PC-9 (cell line): Measurements from ENCODE around the gene CACNA1I.

ENCODE experiments used
- CTCF ChIP-seq: fragments of 200-600 bp; sonication (generic); conservative IDR thresholded peaks from 2 replicates; pipeline ENCODE4 v1.6.1; 2017; ENCODE audit warnings: mixed run types, antibody characterized with exemption, mild to moderate bottlenecking, moderate library complexity
- EZH2 ChIP-seq: fragments of 200-600 bp; sonication (generic); IDR thresholded peaks from 2 replicates; pipeline ENCODE4 v1.8.0; 2017; ENCODE audit warnings: antibody characterized with exemption, low read depth

- TF ChIP-seq CTCF (no peak), EZH2 (no peak)
Observed at GRCh38 chr22:39727541-39727940, 157.0 kb downstream of the CACNA1I start.
